GM23338 (cell line): ENCODE data around the gene ASCL2. TPM values are rescaled to one million over a fixed set of nuclear protein-coding genes. Genes with fewer than 3 reads are reported as not detected.

Experiments
- ATAC-seq: fragments of 200-7000 bp; cut with Tn5 transposase; 3 replicates; pipeline ENCODE4 v1.9.1; 2020
- DNase-seq: peaks from one replicate; pipeline ENCODE4 v3.0.0-alpha.2; 2015; ENCODE audit warnings: low spot score
- H2AFZ ChIP-seq: fragments of 200-600 bp; sonication (generic); 2 replicates; pipeline ENCODE4 v1.8.0; 2016; ENCODE audit warnings: antibody characterized with exemption, mild to moderate bottlenecking, moderate library complexity
- H3F3A ChIP-seq: fragments of 200-600 bp; sonication (generic); replicated peaks from 2 replicates; pipeline ENCODE4 v1.8.0; 2017; ENCODE audit warnings: antibody characterized with exemption, mixed run types, low read depth
- H3K27ac ChIP-seq: fragments of 200-600 bp; sonication (generic); 2 replicates; pipeline ENCODE4 v1.6.1; 2016; ENCODE audit warnings: low read depth
- H3K27me3 ChIP-seq: fragments of 200-600 bp; sonication (generic); 2 replicates; pipeline ENCODE4 v1.8.0; 2016; ENCODE audit warnings: mild to moderate bottlenecking, mixed run types, moderate library complexity; ENCODE audit not compliant: insufficient read depth
- H3K36me3 ChIP-seq: fragments of 200-600 bp; sonication (generic); 2 replicates; pipeline ENCODE4 v1.8.0; 2016; ENCODE audit warnings: mild to moderate bottlenecking; ENCODE audit not compliant: insufficient read depth
- H3K4me1 ChIP-seq: fragments of 200-600 bp; sonication (generic); 2 replicates; pipeline ENCODE4 v1.8.0; 2016; ENCODE audit warnings: mild to moderate bottlenecking, moderate library complexity; ENCODE audit not compliant: insufficient read depth
- H3K4me2 ChIP-seq: fragments of 200-600 bp; sonication (generic); 2 replicates; pipeline ENCODE4 v1.7.1; 2017; ENCODE audit warnings: mixed run types
- H3K4me3 ChIP-seq: fragments of 200-600 bp; sonication (generic); 2 replicates; pipeline ENCODE4 v1.6.1; 2016; ENCODE audit warnings: mixed run types
- H3K79me2 ChIP-seq: fragments of 200-600 bp; sonication (generic); replicated peaks from 2 replicates; pipeline ENCODE4 v1.8.0; 2017; ENCODE audit warnings: mild to moderate bottlenecking; ENCODE audit not compliant: insufficient read depth
- H3K9me2 ChIP-seq: fragments of 200-600 bp; sonication (generic); 2 replicates; pipeline ENCODE4 v1.8.0; 2017; ENCODE audit not compliant: insufficient read depth
- H4K20me1 ChIP-seq: fragments of 200-600 bp; sonication (generic); replicated peaks from 2 replicates; pipeline ENCODE4 v1.8.0; 2017; ENCODE audit warnings: mild to moderate bottlenecking; ENCODE audit not compliant: insufficient read depth
- H3K27ac Mint-ChIP-seq: 2 replicates; pipeline ENCODE4 v1.8.0; 2020; ENCODE audit warnings: inconsistent platforms, mild to moderate bottlenecking, moderate library complexity, mixed read lengths
- H3K27me3 Mint-ChIP-seq: 3 replicates; pipeline ENCODE4 v1.8.0; 2022; ENCODE audit warnings: low read depth, mild to moderate bottlenecking, moderate library complexity, mixed read lengths, inconsistent platforms; ENCODE audit not compliant: insufficient read depth, poor library complexity
- H3K36me3 Mint-ChIP-seq: 3 replicates; pipeline ENCODE4 v1.8.0; 2021; ENCODE audit warnings: low read depth, mild to moderate bottlenecking, inconsistent platforms, moderate library complexity, mixed read lengths
- H3K4me1 Mint-ChIP-seq: 3 replicates; pipeline ENCODE4 v1.8.0; 2020; ENCODE audit warnings: mild to moderate bottlenecking, inconsistent platforms, mixed read lengths
- H3K4me3 Mint-ChIP-seq: 3 replicates; pipeline ENCODE4 v1.8.0; 2021; ENCODE audit warnings: moderate library complexity, mild to moderate bottlenecking, inconsistent platforms, mixed read lengths
- H3K9me3 Mint-ChIP-seq: 3 replicates; pipeline ENCODE4 v1.8.0; 2020; ENCODE audit warnings: moderate library complexity, mild to moderate bottlenecking, inconsistent platforms, mixed read lengths
- CREB1 ChIP-seq: fragments of 250-450 bp; sonication (Bioruptor Pico); IDR thresholded peaks from 2 replicates; pipeline ENCODE4 v1.5.0; 2020; ENCODE audit warnings: low read depth, mild to moderate bottlenecking, moderate library complexity
- CTCF ChIP-seq, 2 experiments: fragments of 200-600 bp in 1 of 2; sonication (generic) in 1 of 2; conservative IDR thresholded peaks; 2 replicates each; pipeline versions ENCODE4 v1.5.1 to v1.6.1; 2016 to 2017; ENCODE audit warnings: antibody characterized with exemption in 2 of 2, low read depth in 2 of 2, mild to moderate bottlenecking in 2 of 2, moderate library complexity in 1 of 2
- ETS1 ChIP-seq: IDR thresholded peaks from 2 replicates; pipeline ENCODE4 v1.6.1; 2016; ENCODE audit warnings: antibody characterized with exemption
- EZH2 ChIP-seq: fragments of 200-600 bp; sonication (generic); IDR thresholded peaks from one replicate; pipeline ENCODE4 v1.8.0; 2017; ENCODE audit warnings: antibody characterized with exemption, mild to moderate bottlenecking, low read depth; ENCODE audit not compliant: unreplicated experiment
- EZH2phosphoT487 ChIP-seq: fragments of 200-600 bp; sonication (generic); IDR thresholded peaks from one replicate; pipeline ENCODE4 v1.8.1; 2018; ENCODE audit warnings: antibody characterized with exemption; ENCODE audit not compliant: unreplicated experiment
- JUNB ChIP-seq: IDR thresholded peaks from one replicate; pipeline ENCODE4 v1.6.1; 2016; ENCODE audit warnings: antibody characterized with exemption; ENCODE audit not compliant: unreplicated experiment
- NANOG ChIP-seq: IDR thresholded peaks from 2 replicates; pipeline ENCODE4 v1.6.1; 2016; ENCODE audit warnings: antibody characterized with exemption, borderline replicate concordance
- POLR2AphosphoS5 ChIP-seq: IDR thresholded peaks from 2 replicates; pipeline ENCODE4 v1.6.1; 2016; ENCODE audit warnings: antibody characterized with exemption, low read depth
- REST ChIP-seq: IDR thresholded peaks from one replicate; pipeline ENCODE4 v1.6.1; 2018; ENCODE audit warnings: antibody characterized with exemption; ENCODE audit not compliant: unreplicated experiment
- STAT1 ChIP-seq: IDR thresholded peaks from one replicate; pipeline ENCODE4 v1.6.1; 2016; ENCODE audit warnings: antibody characterized with exemption; ENCODE audit not compliant: unreplicated experiment
- ZNF114 ChIP-seq: fragments of 250-450 bp; sonication (Bioruptor Pico); IDR thresholded peaks from 2 replicates; pipeline ENCODE4 v1.5.0; 2020; ENCODE audit warnings: mild to moderate bottlenecking, moderate library complexity
- ZNF331 ChIP-seq: fragments of 250-450 bp; sonication (Bioruptor Pico); IDR thresholded peaks from 2 replicates; pipeline ENCODE4 v1.5.0; 2020; ENCODE audit warnings: low read depth, mild to moderate bottlenecking, moderate library complexity
- polyA plus RNA-seq: library from polyadenylated mRNA; unstranded; fragments of >200 nt; fragmentation: Nextera tagmentation; extraction: Ambion mirVana; gene quantifications from 2 replicates; pipeline ENCODE4 v1.2.1, GENCODE V29; 2016
- total RNA-seq: library from RNA; depleted of rRNA; stranded (reverse); fragments of >200 nt; shearing (Covaris generic); gene quantifications from 2 replicates; pipeline ENCODE4 v1.2.3, GENCODE V29; 2014

Gene ASCL2
- total and polyA plus RNA-seq, 2 experiments from 2014 or later: 0.57 to 1.6 TPM

- no peaks in the 10 kb centered on the region for H3K9me2 ChIP-seq
- H3F3A ChIP-seq: no peaks in the 10 kb centered on the region
- H3K27ac Mint-ChIP-seq: no peak overlapping the region
- peaks cover 4% of the 10 kb centered on the region for H3K27me3 Mint-ChIP-seq
- H3K36me3 Mint-ChIP-seq: no peaks in the 10 kb centered on the region
- H3K4me3 ChIP-seq: no peak overlapping the region
- no peak for TF ChIP-seq ZNF114
- TF ChIP-seq EZH2phosphoT487: no peak
- no peak for TF ChIP-seq STAT1
- no peak for TF ChIP-seq POLR2AphosphoS5
- no peak for TF ChIP-seq EZH2
- no peak for TF ChIP-seq JUNB
- no peak for TF ChIP-seq CTCF (conservative IDR thresholded peaks at IDR 0.05; ENCODE audit: low read depth in 2 of 2)
- TF ChIP-seq NANOG: no peak
- H3K4me1 Mint-ChIP-seq: peaks cover 7% of the 10 kb centered on the region
- no peaks in the 10 kb centered on the region for H3K9me3 Mint-ChIP-seq
- H3K36me3 ChIP-seq: no peaks in the 10 kb centered on the region
- no peaks in the 10 kb centered on the region for H3K79me2 ChIP-seq
- H3K4me3 Mint-ChIP-seq: no peak overlapping the region
- ATAC-seq (no peak), DNase-seq (no peak)
- H3K27ac ChIP-seq: no peak overlapping the region
- no peaks in the 10 kb centered on the region for H4K20me1 ChIP-seq
- no peaks in the 10 kb centered on the region for H3K4me1 ChIP-seq
- H3K27me3 ChIP-seq: no peaks in the 10 kb centered on the region
- H2AFZ ChIP-seq: no peak overlapping the region
- H3K4me2 ChIP-seq: no peak overlapping the region
Measured at GRCh38 chr11:2302896-2303626, 32.7 kb upstream of the ASCL2 start.

- Histone ChIP-seq H3K4me1 (no peaks in the 10 kb centered on the region), H3K4me2 (no peak overlapping the region), H3K79me2 (no peaks in the 10 kb centered on the region), H4K20me1 (no peaks in the 10 kb centered on the region), H3K36me3 (no peaks in the 10 kb centered on the region), H3K27me3 (no peaks in the 10 kb centered on the region), H3K9me2 (no peaks in the 10 kb centered on the region), H3F3A (no peaks in the 10 kb centered on the region), H3K4me3 (no peak overlapping the region), H2AFZ (no peak overlapping the region), H3K27ac (no peak overlapping the region)
- no peak overlapping the region for H3K4me3 Mint-ChIP-seq
- no peak for DNase-seq
- no peaks in the 10 kb centered on the region for H3K9me3 Mint-ChIP-seq
- no peaks in the 10 kb centered on the region for H3K36me3 Mint-ChIP-seq
- no peak overlapping the region for H3K27ac Mint-ChIP-seq
- H3K4me1 Mint-ChIP-seq: peaks cover 6% of the 10 kb centered on the region
- ATAC-seq: no peak
- H3K27me3 Mint-ChIP-seq: peaks cover 6% of the 10 kb centered on the region
- no peak for TF ChIP-seq REST
- no peak for TF ChIP-seq CREB1 (CRISPR knock-in tag)
- no peak for TF ChIP-seq EZH2
- TF ChIP-seq ZNF331 (CRISPR knock-in tag): no peak
- no peak for TF ChIP-seq JUNB
- TF ChIP-seq ETS1: no peak
- TF ChIP-seq NANOG: no peak
- no peak for TF ChIP-seq ZNF114
Measured at GRCh38 chr11:2302306-2302895, 32.0 kb upstream of the ASCL2 start.
